Activated naive CD4-positive, alpha-beta T cell (primary cell): ENCODE data around the gene NIT1.
A peak's percentile ranks its signal among the peaks of the same experiment; 100 is the strongest.
"Not testable (repeated sequence)": the region's sequence is repeated elsewhere in the genome, so short reads cannot be mapped to it uniquely, and the experiment has no call there.

ENCODE experiments used
- DNase-seq, 4 experiments: peaks; one replicate each; lab custom pipeline; 2025; lab: John Stamatoyannopoulos, UW

The NIT1 gene

GRCh38 chr1:161113915-161114314, 4.0 kb upstream of the NIT1 start:
- no peak for DNase-seq

GRCh38 chr1:161114556-161114955, 3.3 kb upstream of the NIT1 start:
- no peak for DNase-seq

GRCh38 chr1:161115132-161115711, 2.7 kb upstream of the NIT1 start:
- DNase-seq = no peak

DNA sequence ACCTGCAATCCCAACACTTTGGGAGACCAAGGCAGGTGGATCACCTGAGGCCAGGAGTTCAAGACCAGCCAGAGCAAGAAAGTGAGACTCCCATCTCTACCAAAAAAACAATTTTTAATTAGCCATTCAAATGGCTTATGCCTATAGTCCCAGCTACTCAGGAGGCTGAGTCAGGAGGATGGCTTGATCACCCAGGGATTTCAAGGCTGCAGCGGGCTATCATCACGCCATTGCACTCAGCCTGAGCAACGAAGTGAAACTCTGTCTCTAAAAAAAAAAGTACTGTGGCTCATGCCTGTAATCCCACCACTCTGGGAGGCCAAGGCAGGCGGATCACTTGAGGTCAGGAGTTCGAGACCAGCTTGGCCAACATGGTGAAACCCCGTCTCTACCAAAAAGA, 1.9 kb upstream of the NIT1 start:
- DNase-seq = not testable (repeated sequence)

GRCh38 chr1:161119092-161119903, 1.4 kb downstream of the NIT1 start:
- DNase-seq = peak in 1 of 4 experiments; percentile 14

DNA sequence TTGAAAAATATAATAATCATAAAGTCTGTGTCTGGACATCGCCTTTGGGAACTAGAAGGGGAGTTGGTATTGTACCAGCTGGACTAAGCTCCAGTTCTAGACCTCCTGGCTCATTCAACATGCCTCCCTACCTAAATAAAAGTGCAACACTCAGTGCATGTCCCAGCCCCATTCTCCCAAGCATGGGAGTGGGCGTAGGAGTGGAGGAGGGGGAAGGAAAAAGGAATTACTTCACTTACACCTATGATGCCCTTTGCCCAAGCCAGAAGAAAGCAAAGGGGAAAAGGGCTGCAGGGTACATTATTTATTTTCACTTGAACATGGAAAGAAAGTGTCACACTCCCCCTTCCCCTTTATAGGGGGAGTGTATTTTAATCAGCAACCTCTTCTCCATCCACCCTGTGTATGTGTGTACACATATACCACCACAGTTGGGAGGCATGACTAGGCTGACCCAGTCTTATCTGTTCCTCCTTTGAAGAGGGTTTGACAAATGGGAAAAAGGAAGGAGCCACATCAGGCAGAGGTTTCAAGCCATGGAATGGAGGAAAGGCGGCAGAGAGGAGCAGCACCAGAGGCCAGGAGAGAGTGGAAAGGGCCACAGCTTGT, 3.2 kb downstream of the NIT1 start:
- DNase-seq = no peak

GRCh38 chr1:161121834-161122233, 3.9 kb downstream of the NIT1 start:
- no peak for DNase-seq

DNA sequence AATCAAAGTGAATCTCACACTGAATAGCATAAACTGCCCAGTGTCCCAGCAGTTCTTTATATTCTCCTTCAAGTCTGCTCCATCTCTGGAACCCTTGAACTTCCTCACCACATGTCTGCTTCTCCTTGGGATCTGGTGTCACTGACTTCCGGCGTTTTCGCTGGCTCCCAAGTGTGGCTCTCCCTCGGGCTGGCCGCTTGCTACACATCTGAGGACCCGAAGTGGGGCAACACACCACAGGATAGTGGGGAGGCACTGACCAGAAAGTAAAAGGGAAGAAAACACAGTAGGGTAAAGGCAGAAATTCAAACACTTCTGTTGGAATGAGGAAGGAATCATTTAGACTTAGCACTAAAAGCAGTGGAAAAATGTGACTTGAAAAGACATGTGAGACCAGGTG, 5.1 kb downstream of the NIT1 start:
- no peak for DNase-seq

GRCh38 chr1:161127649-161128048, 9.7 kb downstream of the NIT1 start:
- no peak for DNase-seq

- DNase-seq = no peak
These were observed 10.9 kb downstream of the NIT1 start for GRCh38 chr1:161128591-161129420.

- no peak for DNase-seq
These were observed 12.4 kb downstream of the NIT1 start for GRCh38 chr1:161130266-161130665.

DNA sequence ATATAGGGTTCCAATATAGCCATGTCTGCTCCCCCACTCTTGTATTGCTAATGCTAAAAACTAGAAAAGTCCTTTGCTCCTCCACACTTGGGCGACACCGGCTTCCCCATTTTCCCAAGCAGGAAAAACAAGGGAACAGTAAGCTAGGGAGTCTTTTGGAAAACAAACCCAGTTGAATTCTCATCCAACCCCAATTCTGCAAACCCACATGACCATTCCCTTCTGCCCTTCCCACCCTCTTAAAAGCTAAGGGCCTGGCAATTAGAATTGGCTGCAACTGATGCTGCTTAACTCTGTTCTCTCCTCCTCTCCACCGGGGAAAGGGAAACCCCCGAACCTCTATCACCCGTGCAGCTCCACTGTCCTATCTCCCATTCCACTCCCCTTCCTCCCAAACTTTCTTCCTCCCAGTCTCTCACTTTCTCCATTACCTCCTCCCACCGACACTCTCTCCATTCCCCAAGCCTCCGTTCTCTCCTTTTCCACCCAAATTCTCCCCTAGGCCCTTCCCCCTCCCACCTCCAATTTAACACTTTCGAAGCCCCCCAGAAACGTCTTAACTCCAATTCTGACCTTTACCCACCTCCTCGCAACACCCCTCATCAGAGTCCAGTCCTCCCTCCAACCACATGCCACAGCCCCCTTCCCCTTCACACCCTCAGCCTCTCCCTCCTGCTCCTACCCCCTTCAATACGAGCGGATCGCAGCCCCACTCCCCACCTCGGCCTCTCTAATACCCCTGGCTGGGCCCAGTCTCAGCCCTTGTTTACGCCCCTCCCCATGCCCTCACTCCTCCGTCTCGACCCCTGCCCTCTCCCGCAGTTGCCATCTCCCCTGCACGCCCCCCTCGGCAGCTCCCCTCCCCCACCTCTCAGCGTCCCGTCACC, 13.9 kb downstream of the NIT1 start:
- DNase-seq = no peak

DNA sequence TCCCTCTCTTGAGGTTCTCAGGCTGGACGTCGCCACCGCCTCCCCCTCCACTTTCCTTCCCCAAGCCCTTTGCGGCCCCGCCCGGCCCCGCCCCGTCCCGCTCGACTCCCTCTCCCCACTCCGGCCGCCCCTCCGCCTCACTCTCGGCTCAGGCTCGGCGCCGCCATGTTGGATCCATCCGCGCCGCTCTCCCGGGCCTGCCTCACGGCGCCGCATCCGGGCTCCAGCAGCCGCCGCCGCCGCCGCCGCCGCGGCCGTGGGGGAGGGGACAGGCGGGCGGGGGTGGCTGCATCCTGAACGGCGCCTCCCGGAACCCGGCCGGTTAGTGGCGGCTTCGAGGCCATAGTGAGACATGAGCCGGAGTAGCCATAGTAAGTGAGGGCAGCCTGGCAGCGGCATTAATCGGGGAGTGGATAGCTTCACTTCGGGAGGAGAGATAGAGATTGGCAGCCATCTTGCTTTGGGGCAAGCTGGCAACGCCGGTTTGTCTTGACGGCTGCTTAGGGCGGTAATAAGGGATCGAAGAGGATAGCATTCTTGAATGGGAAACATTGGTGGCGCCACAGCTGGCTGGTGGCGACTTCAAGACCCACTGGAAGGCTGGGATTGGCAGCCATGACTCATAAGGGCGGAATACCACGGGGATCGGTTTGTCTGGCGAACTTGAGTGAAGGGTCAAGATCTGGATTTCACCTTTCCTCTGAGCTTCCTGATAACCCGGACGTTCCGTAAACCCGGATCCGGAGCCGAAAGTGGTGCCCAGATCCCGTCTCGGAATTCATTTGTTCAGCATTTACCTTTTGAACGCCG, 14.7 kb downstream of the NIT1 start, which contains the start of gene DEDD:
Gene DEDD, minus strand, starts transcription at position 258 of the 810 bp plus-strand sequence. CDS start 8,205 bp downstream, outside the sequence.
- DNase-seq = peak; percentile 67 to 82 (median 70)

- DNase-seq = no peak
These were observed 15.4 kb downstream of the NIT1 start for GRCh38 chr1:161133220-161133740.

- DNase-seq = no peak
These were observed 20.0 kb downstream of the NIT1 start for GRCh38 chr1:161137881-161138280.

DNA sequence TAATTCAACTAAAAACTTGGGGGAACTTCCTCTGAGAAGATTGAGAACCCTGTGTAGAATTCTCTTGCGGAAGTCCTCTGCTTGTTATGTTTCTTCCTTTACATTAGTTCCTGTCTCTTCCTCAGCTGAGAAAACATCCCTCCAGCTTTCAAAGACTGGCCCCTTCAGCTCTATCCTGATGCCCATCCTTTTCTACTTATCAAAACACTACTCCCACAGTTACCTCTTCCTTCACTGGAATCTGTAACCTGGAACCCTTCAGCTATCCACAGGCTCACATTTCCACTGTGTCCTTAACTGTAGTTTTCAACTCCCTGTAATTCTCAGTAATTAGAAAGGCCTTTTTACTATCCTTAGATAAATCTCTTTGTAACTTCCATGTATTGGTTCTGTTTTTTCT, 20.5 kb downstream of the NIT1 start:
- DNase-seq = no peak

DNA sequence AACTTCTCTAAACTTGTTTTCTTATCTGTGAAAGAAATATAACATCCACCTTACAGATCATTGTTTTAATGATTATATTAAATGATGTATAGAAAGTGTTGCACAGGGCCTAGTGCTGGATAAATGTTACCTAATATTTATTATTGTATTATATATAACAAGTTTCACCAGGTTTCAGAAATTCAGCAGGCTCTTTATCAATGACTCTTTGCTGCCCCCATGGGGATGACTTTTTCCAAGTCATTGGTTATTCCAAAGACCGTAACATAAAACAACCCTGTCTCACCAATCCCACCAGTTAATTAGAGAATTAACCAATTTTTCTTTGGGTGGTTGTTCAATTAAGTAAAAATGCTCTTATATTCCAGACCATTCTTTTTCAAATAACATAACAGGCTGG, 21.9 kb downstream of the NIT1 start:
- DNase-seq = peak in 1 of 4 experiments; percentile 9

DNA sequence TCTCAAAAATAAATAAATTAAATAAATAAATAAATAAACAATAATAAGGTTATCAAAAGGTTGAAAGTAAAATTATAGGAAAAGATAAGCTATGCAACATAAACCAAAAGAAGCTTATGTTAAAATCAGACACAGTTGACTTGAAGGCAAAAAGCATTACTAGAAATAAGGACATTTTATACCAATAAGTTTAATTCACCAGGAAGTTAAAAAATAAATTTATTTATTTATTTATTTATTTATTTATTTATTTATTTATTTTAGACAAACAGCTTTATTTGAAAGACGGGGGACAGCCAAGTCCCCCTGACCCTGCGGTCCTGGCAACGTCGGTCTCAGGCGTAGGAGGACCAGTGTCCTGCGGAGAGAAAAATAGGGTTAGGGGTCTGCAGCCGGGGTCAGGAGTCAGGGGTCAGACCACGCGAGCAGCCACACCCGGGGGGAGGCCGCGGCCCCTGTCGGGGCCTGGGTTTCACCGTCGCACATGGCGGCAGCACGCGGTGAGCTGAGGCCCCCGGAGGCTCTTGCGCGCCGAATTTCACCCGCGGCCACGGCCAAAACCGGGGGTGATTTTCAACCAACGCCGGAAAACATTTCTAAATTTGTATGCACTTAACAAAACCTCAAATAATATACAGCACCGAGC, 23.0 kb downstream of the NIT1 start:
- no peak for DNase-seq

- no peak for DNase-seq
These were observed 27.9 kb downstream of the NIT1 start for GRCh38 chr1:161145832-161146231.

- DNase-seq = no peak
These were observed 35.3 kb downstream of the NIT1 start for GRCh38 chr1:161153176-161153575.
